GM21367 (cell line): ENCODE measurements around the gene INPPL1.
"Not testable (repeated sequence)": the region's sequence is repeated elsewhere in the genome, so short reads cannot be mapped to it uniquely, and the experiment has no call there.

Experiments
- ATAC-seq: cut with Tn5 transposase; IDR thresholded peaks from one replicate; pipeline ENCODE4 v1.9.1; 2021; ENCODE audit not compliant: unreplicated experiment

Gene INPPL1

DNA sequence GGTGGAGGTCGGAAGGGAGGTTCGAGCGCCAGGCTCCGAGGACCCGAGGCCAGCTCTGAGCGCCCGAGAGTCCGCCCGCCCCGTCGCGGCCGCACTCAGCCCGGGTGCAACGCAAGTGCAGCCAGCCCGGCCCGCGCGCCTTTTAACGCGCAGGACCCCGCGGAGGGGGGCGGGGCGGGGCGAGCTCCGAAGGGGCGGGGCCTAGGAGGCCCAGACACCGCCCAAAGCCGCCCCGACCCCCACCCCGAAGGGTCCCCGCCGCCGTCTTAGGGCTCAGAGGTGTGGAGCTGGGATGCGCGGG lies 19.4 kb downstream of the INPPL1 start, which contains the start of gene PHOX2A:
Gene PHOX2A, minus strand, starts transcription at position 117 of the 301 bp plus-strand sequence. CDS start 172 bp downstream, outside the sequence.
- no peak for ATAC-seq

DNA sequence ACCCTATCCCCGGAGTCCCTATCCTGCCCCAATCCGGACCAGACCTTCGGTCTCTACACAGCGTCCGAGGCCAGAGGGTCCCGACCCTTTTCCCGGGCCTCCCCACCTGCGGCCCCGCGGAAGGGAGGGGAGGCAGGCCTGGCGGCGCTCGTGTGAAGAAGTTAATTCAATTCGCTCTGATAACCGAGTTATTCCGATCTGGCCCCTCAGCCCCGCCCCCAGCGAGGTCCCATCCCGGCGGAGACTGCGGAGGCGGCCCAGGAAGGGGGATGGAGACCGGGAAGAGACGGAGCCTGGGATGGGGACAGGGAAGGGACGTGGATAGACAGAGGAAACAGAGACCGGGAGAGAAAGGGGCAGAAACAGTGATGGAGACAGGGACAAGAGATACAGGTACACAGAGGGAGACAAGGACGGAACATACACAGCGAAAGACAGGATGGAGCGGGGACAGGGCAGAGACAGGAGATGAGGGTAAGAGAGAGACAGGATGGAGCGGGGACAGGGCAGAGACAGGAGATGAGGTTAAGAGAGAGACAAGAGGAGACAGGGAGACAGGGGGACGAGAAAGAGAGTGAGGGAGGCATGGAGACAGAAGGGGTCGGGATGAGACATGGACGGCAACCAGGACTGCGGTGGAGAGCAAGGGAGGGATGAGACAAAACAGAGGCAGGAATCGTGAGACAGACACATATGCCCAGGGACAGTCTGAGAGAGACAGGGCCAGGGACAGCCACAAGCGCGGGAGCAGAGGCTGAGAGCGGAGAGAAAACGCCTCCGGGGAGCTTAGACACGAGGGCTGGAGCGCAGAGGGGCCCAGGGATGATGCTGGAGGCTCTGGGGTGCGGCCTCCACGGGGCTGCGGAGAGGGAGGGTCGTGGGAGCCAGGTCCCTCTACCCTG lies 20.0 kb downstream of the INPPL1 start:
- ATAC-seq, result no peak

DNA sequence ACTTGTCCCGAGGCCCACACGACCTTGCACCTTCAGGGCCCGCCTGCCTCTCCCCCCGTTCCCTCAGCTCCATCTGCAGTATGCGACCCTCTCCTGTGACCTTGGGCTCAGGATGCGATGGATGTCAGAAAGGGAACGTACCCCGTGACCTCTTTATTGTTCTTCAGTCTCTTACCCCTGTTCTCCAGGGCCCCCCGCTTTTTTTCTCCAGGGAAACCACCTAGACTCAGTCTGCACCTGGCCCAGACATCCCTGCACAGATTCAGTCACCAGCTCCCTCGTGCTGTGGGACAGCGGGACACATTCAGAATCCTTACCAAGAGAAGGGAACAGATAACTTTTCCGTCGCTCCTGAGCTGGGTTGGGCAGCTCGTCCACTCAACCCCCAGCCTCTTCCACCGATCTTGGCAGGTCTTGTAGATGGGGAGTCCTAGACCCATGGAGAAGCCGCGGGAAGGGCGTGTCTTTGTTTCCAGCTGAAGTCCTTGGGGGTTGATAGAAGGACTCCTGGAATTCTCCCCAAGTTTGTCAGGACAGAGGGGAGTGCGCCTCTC lies 20.8 kb downstream of the INPPL1 start:
- ATAC-seq, result no peak

DNA sequence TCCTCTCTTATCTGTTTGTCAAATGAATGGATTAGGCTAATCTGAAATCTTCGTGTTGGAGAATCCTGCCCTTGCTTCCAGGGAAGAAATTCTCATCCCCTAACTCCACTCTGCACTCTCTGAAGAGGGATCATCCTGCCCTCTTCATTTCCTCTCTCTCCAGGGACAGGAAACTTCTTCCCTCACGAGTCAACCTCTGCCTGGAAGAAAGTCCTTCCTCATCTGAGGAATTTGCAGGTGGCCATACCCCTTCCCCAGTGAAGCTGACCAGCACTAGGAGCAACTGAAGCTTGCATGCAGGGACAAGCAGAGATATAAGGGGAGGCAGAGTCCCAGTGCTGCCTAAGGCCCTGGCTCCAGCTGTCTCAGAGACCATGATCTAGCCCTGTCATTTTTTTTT lies 23.0 kb downstream of the INPPL1 start:
- ATAC-seq, result no peak

DNA sequence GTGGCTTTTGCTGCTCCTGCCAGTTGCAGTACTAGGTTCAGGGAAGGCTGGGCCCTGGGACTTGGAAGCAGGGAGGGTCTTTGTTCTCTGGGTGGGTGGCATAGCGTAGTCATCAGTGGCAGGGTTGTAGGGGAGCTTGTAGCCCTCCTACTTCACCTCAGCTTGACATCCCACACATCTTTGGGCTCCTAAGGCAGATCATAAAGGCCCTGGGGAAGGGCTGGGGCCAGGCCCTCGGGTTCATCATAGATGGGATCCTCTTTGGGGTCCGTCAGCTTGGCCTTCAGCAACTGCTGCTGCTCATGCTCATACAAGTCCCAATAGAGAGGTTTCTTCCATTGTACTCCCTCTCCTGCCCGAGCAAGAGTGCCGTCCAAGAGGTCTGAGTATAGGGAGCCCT lies 25.4 kb downstream of the INPPL1 start:
- no peak for ATAC-seq

DNA sequence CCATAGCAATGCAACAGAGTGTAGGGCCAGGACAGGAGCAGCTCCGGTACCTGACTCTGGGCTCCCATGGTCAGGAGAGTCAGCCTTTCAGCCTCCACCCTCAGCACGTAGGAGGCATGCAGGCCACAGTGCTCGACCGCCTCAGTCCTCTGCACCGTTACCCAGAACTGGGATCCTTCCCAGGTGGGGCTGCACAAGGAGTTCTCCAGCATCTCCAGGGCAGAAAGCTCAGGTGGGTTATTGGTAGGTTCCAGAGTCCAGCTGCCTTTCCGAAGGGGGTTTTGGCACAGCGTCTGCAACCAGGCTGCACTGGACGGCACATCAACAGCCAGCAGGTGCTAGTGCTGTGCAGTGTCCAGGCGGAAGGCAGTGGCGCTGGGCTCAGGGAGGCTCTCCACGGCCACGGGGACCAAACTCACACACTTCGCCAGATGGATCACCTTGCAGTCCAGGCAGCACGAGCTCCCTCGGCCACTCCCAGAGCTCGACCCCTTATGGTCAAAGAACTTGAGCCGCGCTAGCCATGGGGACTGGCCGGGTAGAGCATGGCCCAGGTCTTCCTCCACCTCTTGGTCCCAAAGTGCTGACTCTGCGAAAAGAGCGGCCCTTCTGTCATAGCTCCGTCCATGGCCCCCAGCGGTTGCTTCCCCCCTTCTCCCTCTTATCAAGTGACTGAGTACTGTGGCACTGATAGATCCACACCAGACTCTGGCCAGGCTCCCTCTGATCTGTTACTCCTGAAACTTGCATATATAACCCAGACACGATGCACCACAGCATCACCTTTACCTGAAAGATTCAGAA lies 26.3 kb downstream of the INPPL1 start:
- no peak for ATAC-seq

DNA sequence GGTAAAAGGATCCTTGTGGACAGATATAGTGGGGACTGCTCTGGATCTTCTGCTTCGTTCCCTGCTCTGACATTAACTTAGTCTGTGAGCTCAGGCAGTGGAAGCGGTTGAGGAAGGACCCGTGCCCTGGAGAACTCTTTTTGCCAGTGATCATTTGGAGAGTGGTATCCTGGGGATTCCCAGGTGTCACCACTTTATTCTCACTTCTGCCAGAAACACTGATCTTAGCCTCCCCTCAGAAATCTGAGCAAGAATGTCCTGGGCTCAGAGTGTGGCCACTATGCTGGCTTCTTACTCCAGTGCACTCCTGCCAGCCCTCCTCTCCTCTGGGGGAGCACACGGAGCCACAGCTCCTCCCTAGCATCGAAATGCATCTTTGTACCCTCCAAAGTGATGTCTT lies 27.0 kb downstream of the INPPL1 start:
- no peak for ATAC-seq

DNA sequence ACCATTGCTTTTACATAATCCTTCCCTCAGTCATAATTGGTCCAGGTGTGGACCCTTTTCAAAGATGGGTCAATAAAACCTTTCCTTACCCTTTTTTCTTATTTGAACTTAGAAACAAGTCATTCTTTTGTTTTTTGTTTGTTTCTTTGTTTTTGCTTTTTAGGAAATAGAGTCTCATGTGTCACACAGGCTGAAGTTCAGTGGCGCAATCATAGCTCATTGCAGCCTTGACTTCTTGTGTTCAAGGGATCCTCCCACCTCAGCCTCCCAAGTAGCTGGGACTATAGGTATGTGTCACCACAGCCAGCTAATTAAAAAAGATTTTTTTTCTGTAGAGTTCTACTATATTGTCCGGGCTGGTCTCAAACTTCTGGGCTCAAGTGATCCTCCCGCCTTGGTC lies 28.8 kb downstream of the INPPL1 start:
- no peak for ATAC-seq

DNA sequence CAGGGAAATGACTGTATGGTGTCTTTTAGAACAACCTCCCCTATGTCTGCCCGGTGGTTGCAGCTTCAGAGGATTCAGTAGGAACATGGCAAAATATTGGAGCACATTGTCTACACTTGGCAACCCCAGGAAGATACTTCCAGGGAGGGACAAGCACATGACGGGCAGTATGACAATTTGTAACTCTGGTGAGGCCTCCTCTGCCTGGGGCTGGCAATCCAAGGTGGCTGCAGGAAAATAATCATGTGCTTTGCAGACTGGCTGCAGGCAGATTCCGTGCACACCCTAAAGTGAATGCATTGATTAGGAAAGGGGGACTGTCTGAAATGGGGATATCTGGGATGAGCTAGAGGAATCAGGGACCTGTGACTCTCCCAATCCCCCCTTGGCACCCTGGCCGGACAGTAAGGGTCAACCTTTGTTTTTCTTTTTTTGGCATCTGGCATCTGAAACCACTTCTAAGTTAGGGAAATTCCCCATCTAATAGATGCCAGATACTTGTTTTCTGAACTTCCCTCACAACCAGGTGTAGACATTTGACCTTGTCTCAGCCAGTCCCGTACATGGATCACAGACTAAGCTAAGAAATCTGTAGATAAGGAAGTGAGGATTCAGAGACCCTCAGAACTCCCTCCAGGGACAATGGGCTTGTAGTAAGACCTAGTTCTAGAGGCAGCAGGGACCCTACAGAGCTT lies 29.9 kb downstream of the INPPL1 start:
- no peak for ATAC-seq

DNA sequence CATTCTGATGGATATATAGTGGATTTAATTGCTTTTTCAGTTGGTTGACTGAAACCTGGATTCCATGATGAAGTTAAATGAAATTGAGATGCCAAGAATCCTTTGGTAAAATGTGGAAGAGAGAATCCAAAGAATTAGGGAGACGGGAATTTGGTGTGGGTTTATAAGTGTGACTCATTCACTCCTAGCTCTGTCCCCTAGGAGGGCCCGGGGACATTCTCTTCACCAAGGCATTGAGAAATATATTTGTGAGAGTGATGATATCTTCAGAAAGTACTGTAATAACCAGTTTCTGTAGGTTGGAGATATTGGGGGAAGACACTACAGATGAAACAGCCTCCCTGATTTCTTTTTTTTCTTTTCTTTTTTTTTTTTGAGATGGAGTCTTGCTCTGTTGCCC lies 33.0 kb downstream of the INPPL1 start:
- ATAC-seq, result no peak

DNA sequence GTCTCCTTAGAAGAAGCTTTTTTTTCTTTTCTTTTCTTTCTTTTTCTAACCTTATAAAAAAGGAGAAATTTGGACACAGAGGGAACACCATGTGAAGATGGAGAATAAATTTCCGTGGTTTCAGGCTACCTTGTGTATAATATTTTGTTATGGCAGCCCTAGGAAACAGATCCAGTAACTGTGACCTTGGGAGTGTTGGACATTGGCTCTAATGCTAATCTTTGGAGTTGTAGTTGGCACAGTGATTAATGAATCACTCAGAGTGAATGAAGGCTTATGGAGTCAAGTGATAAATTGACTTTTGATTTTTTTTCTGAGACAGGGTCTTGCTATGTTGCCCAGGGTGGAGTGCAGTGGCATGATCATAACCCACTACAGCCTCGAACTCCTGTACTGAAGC lies 34.9 kb downstream of the INPPL1 start:
- ATAC-seq, result no peak

DNA sequence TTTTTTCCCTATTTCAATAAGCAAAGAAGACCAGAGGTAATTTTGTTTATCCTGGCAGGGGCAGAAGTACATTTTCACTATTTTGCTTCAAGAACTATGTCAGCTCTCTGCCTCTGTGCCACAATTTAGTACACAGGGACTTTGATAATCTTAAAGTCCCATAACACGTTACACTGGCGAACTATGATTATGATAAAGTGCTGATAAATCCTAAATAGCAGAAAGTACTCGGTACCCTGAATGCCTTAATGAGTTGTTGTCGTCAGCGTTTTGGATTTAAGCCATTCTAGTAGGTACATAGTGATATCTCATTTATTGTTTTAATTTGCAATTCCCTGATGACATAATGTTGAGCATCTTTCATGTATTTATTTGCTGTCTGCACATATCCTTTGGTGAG lies 36.0 kb downstream of the INPPL1 start:
- no peak for ATAC-seq

DNA sequence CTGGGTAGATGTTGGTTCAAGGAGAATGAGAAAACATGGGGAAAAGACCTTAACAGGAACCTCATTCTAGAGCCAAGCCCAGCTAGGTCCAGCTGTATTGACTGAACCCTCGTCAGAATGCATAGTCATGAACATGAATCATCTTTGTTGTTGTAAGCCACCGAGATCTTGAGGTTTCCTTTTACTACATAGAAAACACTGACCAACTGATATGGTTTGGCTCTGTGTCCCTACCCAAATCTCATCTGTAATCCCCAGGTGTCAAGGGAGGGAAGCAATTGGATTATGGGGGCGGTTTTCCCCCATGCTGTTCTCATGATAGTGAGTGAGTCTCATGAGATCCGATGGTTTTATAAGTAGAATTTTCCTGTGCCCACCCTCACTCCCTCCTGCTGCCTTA lies 38.8 kb downstream of the INPPL1 start:
- no peak for ATAC-seq

DNA sequence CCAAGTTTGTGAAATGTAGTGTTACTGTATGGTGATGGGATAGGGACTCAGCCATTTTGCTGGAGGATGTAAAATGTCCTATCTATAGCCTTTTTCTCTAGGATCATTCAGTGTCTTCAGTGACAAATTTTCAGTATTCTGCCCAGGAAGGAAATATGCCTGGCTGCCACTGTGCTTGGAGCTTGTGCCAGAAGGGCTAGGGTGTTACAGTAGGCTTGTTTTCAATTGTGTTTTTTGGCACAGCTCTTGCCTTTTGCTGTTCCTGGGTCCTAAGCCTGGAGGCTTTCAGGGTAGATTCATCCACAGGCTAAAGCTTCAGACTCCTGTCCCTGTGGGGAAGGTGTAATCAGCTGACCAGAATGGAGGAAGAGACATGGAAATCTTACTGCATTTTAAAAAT lies 41.4 kb downstream of the INPPL1 start:
- ATAC-seq, result no peak

DNA sequence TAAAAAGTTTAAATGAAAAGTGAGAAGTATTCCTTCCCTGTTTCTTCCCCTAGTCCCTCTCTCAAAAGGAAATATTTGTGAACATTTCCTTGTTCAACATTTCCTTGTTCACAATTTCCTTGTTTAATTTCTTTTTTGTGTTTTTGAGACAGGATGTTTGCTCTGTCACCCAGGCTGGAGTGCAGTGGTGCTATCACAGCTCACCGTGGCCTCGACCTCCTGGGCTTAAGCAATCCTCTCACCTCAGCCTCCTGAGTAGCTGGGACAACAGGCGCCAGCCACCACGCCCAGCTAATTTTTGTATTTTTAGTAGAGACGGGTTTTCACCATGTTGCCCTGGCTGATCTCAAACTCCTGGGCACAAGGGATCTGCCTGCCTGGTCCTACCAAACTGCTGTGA lies 42.4 kb downstream of the INPPL1 start:
- not testable (repeated sequence) for ATAC-seq

DNA sequence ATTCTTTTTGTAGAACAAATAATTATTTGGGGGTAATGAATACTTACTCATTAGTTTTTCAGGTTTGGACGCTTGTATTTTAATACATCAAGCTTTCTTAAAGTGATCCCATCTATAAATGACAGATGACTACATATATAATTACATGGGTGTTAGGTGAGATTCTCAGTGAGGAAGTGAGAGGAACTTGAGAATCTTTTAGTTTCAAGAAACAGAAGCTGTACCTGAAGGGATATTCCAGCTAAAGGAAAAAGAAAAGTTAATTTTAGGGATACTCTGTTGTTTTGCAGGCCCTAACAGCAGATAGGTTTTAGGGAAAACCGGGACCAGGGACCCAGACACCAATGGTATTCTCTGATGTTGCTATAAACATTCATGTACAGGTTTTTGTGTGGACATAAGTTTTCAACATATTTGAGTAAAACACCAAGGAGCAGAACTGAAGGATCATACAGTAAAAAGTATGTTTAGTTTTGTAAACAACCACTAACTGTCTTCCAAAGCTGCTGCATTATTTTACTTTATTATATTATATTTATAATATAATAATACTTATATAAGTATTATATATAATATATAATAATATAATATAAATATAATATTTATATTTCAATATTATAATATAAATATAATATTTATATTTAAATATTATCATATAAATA lies 43.5 kb downstream of the INPPL1 start:
- no peak for ATAC-seq

DNA sequence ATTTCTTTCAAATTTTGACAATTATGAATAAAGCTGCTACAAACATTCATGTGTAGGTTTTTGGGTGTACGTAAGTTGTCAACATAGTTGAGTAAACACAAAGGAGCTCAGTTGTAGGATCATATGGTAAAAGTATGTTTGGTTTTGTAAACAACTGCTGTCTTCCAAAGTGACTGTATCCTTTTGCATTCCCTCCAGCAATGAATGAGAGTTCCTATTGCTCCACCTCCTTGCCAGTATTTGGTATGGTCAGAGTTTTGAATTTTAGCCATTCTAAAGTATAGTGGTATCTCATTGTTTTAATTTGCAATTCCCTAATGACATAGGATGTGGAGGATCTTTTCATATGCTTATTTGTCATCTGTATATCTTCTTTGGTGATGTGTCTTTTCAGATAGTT lies 47.4 kb downstream of the INPPL1 start:
- no peak for ATAC-seq

DNA sequence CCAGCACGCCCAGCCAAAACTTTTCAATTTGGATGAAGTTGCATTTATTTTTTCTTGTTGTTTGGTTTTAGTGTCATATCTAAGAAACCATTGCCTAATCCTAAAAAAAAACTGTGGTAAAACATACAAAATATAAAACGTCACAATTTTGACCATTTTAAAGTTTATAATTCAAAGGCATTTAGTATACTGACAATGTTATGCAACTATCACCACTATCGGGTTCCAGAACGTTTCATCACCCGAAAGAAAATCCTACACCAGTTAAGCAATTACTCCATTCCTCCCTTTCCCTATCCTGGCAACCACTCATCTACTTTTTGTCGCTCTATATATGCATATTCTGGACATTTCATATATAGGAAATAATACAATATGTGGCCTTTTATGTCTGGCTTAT lies 49.9 kb downstream of the INPPL1 start:
- no peak for ATAC-seq

DNA sequence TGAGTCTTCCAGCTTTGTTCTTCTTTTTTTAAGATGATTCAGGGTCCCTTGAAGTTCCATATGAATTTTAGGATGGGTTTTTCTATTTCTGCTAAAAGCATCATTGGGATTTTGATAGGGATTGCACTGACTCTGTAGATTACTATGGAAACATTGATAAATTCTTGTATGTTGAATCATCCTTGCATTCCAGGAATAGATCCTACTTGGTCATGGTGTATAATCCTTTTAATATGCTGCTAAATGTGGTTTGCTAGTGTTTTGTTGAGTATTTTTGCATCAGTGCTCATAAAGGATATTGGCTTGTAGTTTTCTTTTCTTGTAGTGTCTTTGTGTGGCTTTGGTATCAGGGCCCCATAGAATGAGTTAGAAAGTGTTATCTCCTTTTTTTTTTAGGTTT lies 54.3 kb downstream of the INPPL1 start:
- ATAC-seq, result no peak

DNA sequence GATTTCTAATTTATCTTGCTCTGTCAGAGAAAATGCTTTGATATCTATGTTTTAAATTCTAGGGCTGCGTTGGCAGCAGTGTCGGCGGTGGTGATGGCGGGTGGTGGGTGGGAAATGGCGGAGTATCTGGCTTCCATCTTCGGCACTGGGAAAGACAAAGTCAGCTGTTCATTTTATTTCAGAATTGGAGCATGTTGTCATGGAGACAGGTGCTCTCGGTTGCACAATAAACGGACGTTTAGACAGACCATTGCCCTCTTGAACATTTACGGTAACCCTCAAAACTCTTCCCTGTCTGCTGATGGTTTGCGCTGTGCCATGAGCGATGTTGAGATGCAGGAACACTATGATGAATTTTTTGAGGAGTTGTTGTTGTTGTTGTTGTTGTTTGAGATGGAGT lies 55.5 kb downstream of the INPPL1 start:
- ATAC-seq, result no peak
